Measurements from ENCODE around the gene RIMS4.

RIMS4 gene

GRCh38 chr20:44701858-44702256, 108.5 kb downstream of the RIMS4 start:
- H3K9ac ChIP-seq (ENCODE audit: insufficient read length), result no peak overlapping the region
- no peaks in the 10 kb centered on the region for H3K9me3 ChIP-seq (ENCODE audit: low read depth, low read length)
- no peak for DNase-seq (ENCODE audit: low read depth, low spot score)
- no peak overlapping the region for H3K4me3 ChIP-seq
- TF ChIP-seq POLR2AphosphoS5 (IDR thresholded peaks at IDR 0.05; ENCODE audit: borderline replicate concordance, low read depth, low read length) (no peak), EZH2 (IDR thresholded peaks at IDR 0.05) (no peak), FOXP2 (optimal IDR thresholded peaks at IDR 0.05; ENCODE audit: control extremely low read depth, extremely low read length, insufficient read depth) (no peak)
- no peak overlapping the region for H3K27ac ChIP-seq
- H3K36me3 ChIP-seq (ENCODE audit: insufficient read depth, low read length), result no peaks in the 10 kb centered on the region
